Stimulated activated CD4-positive, alpha-beta T cell treated with anti-CD3 and anti-CD28 coated beads, Interleukin-2, amount 100 ng/mL, for 4 hours (primary cell): ENCODE measurements around the gene LINGO3.
"Not testable (repeated sequence)": the region's sequence is repeated elsewhere in the genome, so short reads cannot be mapped to it uniquely, and the experiment has no call there.

Experiments used
- DNase-seq: peaks from one replicate; pipeline ENCODE4 v3.0.0-alpha.2; 2020; ENCODE audit warnings: low read depth

The LINGO3 gene

GRCh38 chr19:2281265-2282061 is 26.5 kb downstream of the LINGO3 start:
- DNase-seq = not testable (repeated sequence)

- DNase-seq = no peak
Measured at GRCh38 chr19:2280633-2281264, 27.2 kb downstream of the LINGO3 start.

GRCh38 chr19:2278459-2279158 is 29.3 kb downstream of the LINGO3 start:
- no peak for DNase-seq

- DNase-seq = no peak
Measured at GRCh38 chr19:2277138-2277537, 30.8 kb downstream of the LINGO3 start.

GRCh38 chr19:2276429-2276986 is 31.4 kb downstream of the LINGO3 start:
- DNase-seq = no peak

- DNase-seq = no peak
Measured at GRCh38 chr19:2275588-2276428, 32.1 kb downstream of the LINGO3 start.

- DNase-seq = no peak
Measured at GRCh38 chr19:2274931-2275535, 32.9 kb downstream of the LINGO3 start.

- no peak for DNase-seq
Measured at GRCh38 chr19:2274185-2274711, 33.7 kb downstream of the LINGO3 start.

GRCh38 chr19:2273356-2274184 is 34.4 kb downstream of the LINGO3 start:
- DNase-seq = no peak

GRCh38 chr19:2271234-2272103 is 36.5 kb downstream of the LINGO3 start:
- DNase-seq = no peak

- DNase-seq = peak; percentile 69
Measured at GRCh38 chr19:2270423-2271233, 37.3 kb downstream of the LINGO3 start.

GRCh38 chr19:2270157-2270422 is 37.9 kb downstream of the LINGO3 start:
- DNase-seq = no peak

- peak; percentile 98 for DNase-seq
Measured at GRCh38 chr19:2269244-2270156, 38.5 kb downstream of the LINGO3 start.

- DNase-seq = no peak
Measured at GRCh38 chr19:2268861-2269243, 39.1 kb downstream of the LINGO3 start.

GRCh38 chr19:2268480-2268830 is 39.5 kb downstream of the LINGO3 start:
- no peak for DNase-seq

- no peak for DNase-seq
Measured at GRCh38 chr19:2266183-2266993, 41.6 kb downstream of the LINGO3 start.
